T-helper 2 cell treated with Interferon-gamma antibody and Interleukin-4, amounts not matched to agents 5 μg/mL and 100 μg/mL, for 36 hours (primary cell): Measurements from ENCODE around the gene SIRT7.

Experiments
- DNase-seq: peaks from one replicate; pipeline ENCODE4 v3.0.0; 2021; ENCODE audit warnings: low spot score
- H3K27ac Mint-ChIP-seq: one replicate; pipeline ENCODE4 v1.8.0; 2021; ENCODE audit warnings: mild to moderate bottlenecking, mixed read lengths
- H3K27me3 Mint-ChIP-seq: one replicate; pipeline ENCODE4 v1.8.0; 2021; ENCODE audit warnings: low read depth, mixed read lengths
- H3K36me3 Mint-ChIP-seq: one replicate; pipeline ENCODE4 v1.8.0; 2021; ENCODE audit warnings: low read depth, mixed read lengths
- H3K4me1 Mint-ChIP-seq: one replicate; pipeline ENCODE4 v1.8.0; 2021; ENCODE audit warnings: low read depth, mixed read lengths
- H3K4me3 Mint-ChIP-seq: one replicate; pipeline ENCODE4 v1.8.0; 2022; ENCODE audit warnings: mild to moderate bottlenecking, moderate library complexity, mixed read lengths
- H3K9me3 Mint-ChIP-seq: one replicate; pipeline ENCODE4 v1.8.0; 2021; ENCODE audit warnings: mixed read lengths

Gene SIRT7

GRCh38 chr17:81931189-81931556 is 13.2 kb upstream of the SIRT7 start:
- H3K4me1 Mint-ChIP-seq, result peaks cover 8% of the 10 kb centered on the region
- H3K27ac Mint-ChIP-seq, result no peak overlapping the region
- H3K9me3 Mint-ChIP-seq, result no peaks in the 10 kb centered on the region
- no peak for DNase-seq
- no peak overlapping the region for H3K4me3 Mint-ChIP-seq
- H3K36me3 Mint-ChIP-seq, result no peaks in the 10 kb centered on the region
- H3K27me3 Mint-ChIP-seq, result peaks cover 3% of the 10 kb centered on the region

- no peak overlapping the region for H3K4me3 Mint-ChIP-seq
- no peak for DNase-seq
- H3K4me1 Mint-ChIP-seq, result peaks cover 9% of the 10 kb centered on the region
- no peaks in the 10 kb centered on the region for H3K36me3 Mint-ChIP-seq
- H3K27me3 Mint-ChIP-seq, result peaks cover 3% of the 10 kb centered on the region
- no peak overlapping the region for H3K27ac Mint-ChIP-seq
- H3K9me3 Mint-ChIP-seq, result no peaks in the 10 kb centered on the region
These were observed 12.5 kb upstream of the SIRT7 start for GRCh38 chr17:81930142-81931125.

GRCh38 chr17:81929253-81930141 is 11.5 kb upstream of the SIRT7 start:
- no peaks in the 10 kb centered on the region for H3K36me3 Mint-ChIP-seq
- peaks cover 3% of the 10 kb centered on the region for H3K27me3 Mint-ChIP-seq
- peaks cover 11% of the 10 kb centered on the region for H3K4me1 Mint-ChIP-seq
- H3K9me3 Mint-ChIP-seq, result no peaks in the 10 kb centered on the region
- no peak for DNase-seq
- H3K27ac Mint-ChIP-seq, result no peak overlapping the region
- H3K4me3 Mint-ChIP-seq, result peak overlapping the region; percentile 29

- Mint-ChIP-seq H3K27ac (no peak overlapping the region), H3K4me3 (peak overlapping the region; percentile 60), H3K36me3 (peaks cover 1% of the 10 kb centered on the region), H3K4me1 (peaks cover 15% of the 10 kb centered on the region), H3K27me3 (peaks cover 3% of the 10 kb centered on the region), H3K9me3 (no peaks in the 10 kb centered on the region)
- DNase-seq, result no peak
These were observed 10.7 kb upstream of the SIRT7 start for GRCh38 chr17:81928544-81929252.

- Mint-ChIP-seq H3K27ac (peak within 1 kb of the TSS; percentile 87), H3K4me1 (peaks cover 15% of the 10 kb centered on the region), H3K36me3 (peaks cover 1% of the 10 kb centered on the region), H3K4me3 (peak within 1 kb of the TSS; percentile 94), H3K27me3 (peaks cover 3% of the 10 kb centered on the region), H3K9me3 (no peaks in the 10 kb centered on the region)
- peak; percentile 92 for DNase-seq
These were observed 9.9 kb upstream of the SIRT7 start, which contains the start of gene MAFG for GRCh38 chr17:81927653-81928543. MAFG (minus strand) TSS chr17:81927735; CDS start chr17:81923185, 4,550 bp downstream.

- Mint-ChIP-seq H3K4me3 (peak overlapping the region; percentile 57), H3K36me3 (peaks cover 3% of the 10 kb centered on the region), H3K4me1 (peaks cover 15% of the 10 kb centered on the region), H3K27ac (peak overlapping the region; percentile 79), H3K9me3 (no peaks in the 10 kb centered on the region), H3K27me3 (peaks cover 3% of the 10 kb centered on the region)
- peak; percentile 36 for DNase-seq
These were observed 9.2 kb upstream of the SIRT7 start for GRCh38 chr17:81927152-81927652.

GRCh38 chr17:81926451-81927151 is 8.6 kb upstream of the SIRT7 start:
- peak; percentile 63 for DNase-seq
- Mint-ChIP-seq H3K4me3 (peak overlapping the region; percentile 94), H3K36me3 (peaks cover 5% of the 10 kb centered on the region), H3K9me3 (no peaks in the 10 kb centered on the region), H3K4me1 (peaks cover 15% of the 10 kb centered on the region), H3K27me3 (peaks cover 3% of the 10 kb centered on the region), H3K27ac (peak overlapping the region; percentile 87)

- peak overlapping the region; percentile 94 for H3K4me3 Mint-ChIP-seq
- DNase-seq, result no peak
- H3K36me3 Mint-ChIP-seq, result peaks cover 8% of the 10 kb centered on the region
- peaks cover 3% of the 10 kb centered on the region for H3K27me3 Mint-ChIP-seq
- peak overlapping the region; percentile 87 for H3K27ac Mint-ChIP-seq
- H3K4me1 Mint-ChIP-seq, result peaks cover 15% of the 10 kb centered on the region
- H3K9me3 Mint-ChIP-seq, result no peaks in the 10 kb centered on the region
These were observed 8.0 kb upstream of the SIRT7 start for GRCh38 chr17:81925860-81926450.

GRCh38 chr17:81924557-81925532 is 6.9 kb upstream of the SIRT7 start:
- Mint-ChIP-seq H3K36me3 (peaks cover 8% of the 10 kb centered on the region), H3K4me1 (peaks cover 17% of the 10 kb centered on the region), H3K4me3 (peak overlapping the region; percentile 66), H3K9me3 (no peaks in the 10 kb centered on the region), H3K27ac (peak overlapping the region; percentile 87), H3K27me3 (peaks cover 3% of the 10 kb centered on the region)
- DNase-seq, result no peak

- Mint-ChIP-seq H3K9me3 (no peaks in the 10 kb centered on the region), H3K27me3 (no peaks in the 10 kb centered on the region), H3K36me3 (peaks cover 12% of the 10 kb centered on the region), H3K4me3 (peak overlapping the region; percentile 9), H3K4me1 (peaks cover 27% of the 10 kb centered on the region), H3K27ac (peak overlapping the region; percentile 77)
- no peak for DNase-seq
These were observed 5.6 kb upstream of the SIRT7 start for GRCh38 chr17:81923302-81924260.
